Liver (tissue), 3 donors: ENCODE data around the gene HIVEP3.

ENCODE experiments used
- ATF3 ChIP-seq: IDR thresholded peaks from 2 replicates; pipeline ENCODE4 v1.6.1; 2016; ENCODE audit warnings: antibody characterized with exemption
- CTCF ChIP-seq: fragments of 150-350 bp; IDR thresholded peaks from 2 replicates; pipeline ENCODE4 v1.5.1; 2017; ENCODE audit warnings: improper control_type of control experiment, low read depth, low read length; ENCODE audit not compliant: missing input control
- EGR1 ChIP-seq, 2 donors: IDR thresholded peaks; 2 replicates each; pipeline ENCODE4 v1.6.1; 2016 to 2018; ENCODE audit warnings: antibody characterized with exemption in 2 of 2, low read depth in 2 of 2
- FOXA1 ChIP-seq: IDR thresholded peaks from 2 replicates; pipeline ENCODE4 v1.6.1; 2016; ENCODE audit warnings: antibody characterized with exemption
- GABPA ChIP-seq, 2 donors: IDR thresholded peaks in 1 of 2; conservative IDR thresholded peaks in 1 of 2; 2 replicates each; pipeline ENCODE4 v1.6.1; 2016; ENCODE audit warnings: antibody characterized with exemption in 2 of 2, mild to moderate bottlenecking in 1 of 2, moderate library complexity in 1 of 2
- JUND ChIP-seq, 2 donors: IDR thresholded peaks; 2 replicates each; pipeline ENCODE4 v1.6.1; 2016; ENCODE audit warnings: antibody characterized with exemption in 2 of 2
- MAX ChIP-seq: IDR thresholded peaks from 2 replicates; pipeline ENCODE4 v1.6.1; 2016; ENCODE audit warnings: antibody characterized with exemption
- RAD21 ChIP-seq, 2 donors: IDR thresholded peaks; 2 replicates each; pipeline ENCODE4 v1.6.1; 2016; ENCODE audit warnings: antibody characterized with exemption in 2 of 2, mild to moderate bottlenecking in 2 of 2
- REST ChIP-seq: IDR thresholded peaks from 2 replicates; pipeline ENCODE4 v1.6.1; 2016; ENCODE audit warnings: antibody characterized with exemption, mild to moderate bottlenecking
- RXRA ChIP-seq, 2 donors: IDR thresholded peaks; 2 replicates each; pipeline ENCODE4 v1.6.1; 2017 to 2018; ENCODE audit warnings: antibody characterized with exemption in 2 of 2, mild to moderate bottlenecking in 1 of 2
- SP1 ChIP-seq: IDR thresholded peaks from 2 replicates; pipeline ENCODE4 v1.6.1; 2018; ENCODE audit warnings: antibody characterized with exemption, mild to moderate bottlenecking
- TAF1 ChIP-seq: conservative IDR thresholded peaks from 2 replicates; pipeline ENCODE4 v1.6.1; 2016; ENCODE audit warnings: antibody characterized with exemption, mild to moderate bottlenecking
- YY1 ChIP-seq: IDR thresholded peaks from 2 replicates; pipeline ENCODE4 v1.6.1; 2016; ENCODE audit warnings: antibody characterized with exemption, mild to moderate bottlenecking
- ZBTB33 ChIP-seq: IDR thresholded peaks from 2 replicates; pipeline ENCODE4 v1.6.1; 2016; ENCODE audit warnings: antibody characterized with exemption
- donor health status: healthy.
- donor health status: healthy.

GRCh38 chr1:41783189-41783639, 135.5 kb downstream of the HIVEP3 start:
- no peak for TF ChIP-seq CTCF
- TF ChIP-seq JUND (IDR thresholded peaks at IDR 0.05): no peak
- TF ChIP-seq EGR1 (IDR thresholded peaks at IDR 0.05; ENCODE audit: low read depth in 2 of 2): no peak
- TF ChIP-seq MAX: no peak
- TF ChIP-seq TAF1: no peak
- TF ChIP-seq REST: no peak
- no peak for TF ChIP-seq ATF3
- TF ChIP-seq GABPA (IDR thresholded peaks at IDR 0.05 in 1 of 2, conservative IDR thresholded peaks at IDR 0.05 in 1 of 2): no peak
- no peak for TF ChIP-seq SP1
- TF ChIP-seq ZBTB33: no peak
- TF ChIP-seq RXRA (IDR thresholded peaks at IDR 0.05): no peak
- TF ChIP-seq YY1: no peak
- no peak for TF ChIP-seq RAD21 (IDR thresholded peaks at IDR 0.05)
- TF ChIP-seq FOXA1: no peak
